SK-N-MC (cell line): Measurements from ENCODE around the gene ANKDD1B.
A peak's percentile ranks its signal among the peaks of the same experiment; 100 is the strongest.

ENCODE experiments used
- DNase-seq: peaks from one replicate; pipeline ENCODE4 v3.0.0-alpha.2; 2011; ENCODE audit warnings: low read depth, low spot score
- H3K27ac ChIP-seq: fragments of 200-600 bp; sonication (generic); 2 replicates; pipeline ENCODE4 v1.5.1; 2016; ENCODE audit warnings: mixed run types
- H3K36me3 ChIP-seq: fragments of 200-600 bp; sonication (generic); 2 replicates; pipeline ENCODE4 v1.6.1; 2017; ENCODE audit warnings: antibody characterized with exemption, low read length, mixed read lengths; ENCODE audit not compliant: insufficient read depth
- H3K4me3 ChIP-seq: fragments of 200-600 bp; sonication (generic); 2 replicates; pipeline ENCODE4 v1.5.1; 2016
- H3K9ac ChIP-seq: fragments of 200-600 bp; sonication (generic); 2 replicates; pipeline ENCODE4 v1.8.0; 2017; ENCODE audit warnings: mixed run types, mixed read lengths; ENCODE audit not compliant: insufficient read length
- H3K9me3 ChIP-seq: fragments of 200-600 bp; sonication (generic); 2 replicates; pipeline ENCODE4 v1.6.1; 2017; ENCODE audit warnings: low read depth, mild to moderate bottlenecking, antibody characterized with exemption, low read length, moderate library complexity, mixed read lengths
- EZH2 ChIP-seq: fragments of 200-600 bp; sonication (generic); IDR thresholded peaks from one replicate; pipeline ENCODE4 v1.6.1; 2017; ENCODE audit warnings: antibody characterized with exemption
- FOXP2 ChIP-seq: optimal IDR thresholded peaks from 2 replicates; pipeline ENCODE3; 2011; ENCODE audit warnings: mild to moderate bottlenecking, moderate library complexity; ENCODE audit not compliant: insufficient read depth; ENCODE audit errors: extremely low read length, control extremely low read depth
- POLR2AphosphoS5 ChIP-seq: IDR thresholded peaks from 2 replicates; pipeline ENCODE4 v1.6.1; 2012; ENCODE audit warnings: mild to moderate bottlenecking, low read depth, low read length, borderline replicate concordance

Gene ANKDD1B

GRCh38 chr5:75663579-75664284 lies 52.5 kb downstream of the ANKDD1B start:
- Histone ChIP-seq H3K9me3 (no peaks in the 10 kb centered on the region), H3K4me3 (peak overlapping the region; percentile 56), H3K36me3 (no peaks in the 10 kb centered on the region), H3K27ac (peak overlapping the region; percentile 75; the same call in 1 of the 2 replicates), H3K9ac (no peak overlapping the region)
- TF ChIP-seq EZH2 (no peak), FOXP2 (no peak), POLR2AphosphoS5 (no peak; the same call in 1 of the 2 replicates)
- no peak for DNase-seq

DNA sequence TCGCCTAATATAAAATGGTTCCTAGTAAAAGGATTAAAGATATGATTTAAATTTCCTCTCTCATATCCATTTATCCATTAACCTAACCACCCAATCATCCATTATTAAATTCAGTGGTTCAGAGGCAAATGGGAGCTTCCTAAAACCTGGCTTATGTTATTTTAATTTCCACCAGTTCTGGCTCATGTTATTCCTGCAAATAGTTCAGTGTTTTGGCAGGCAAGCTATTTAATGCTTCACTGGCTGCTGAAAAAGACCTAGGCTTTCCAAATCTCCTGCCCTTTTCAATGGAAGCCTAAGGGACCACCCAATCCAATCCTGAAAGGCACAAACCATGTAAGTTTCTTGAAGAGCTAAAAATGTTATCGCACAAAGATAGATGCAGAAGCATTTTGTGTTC lies 53.7 kb downstream of the ANKDD1B start:
- no peak for DNase-seq
- Histone ChIP-seq H3K9me3 (no peaks in the 10 kb centered on the region), H3K27ac (no peak overlapping the region), H3K9ac (no peak overlapping the region), H3K36me3 (no peaks in the 10 kb centered on the region), H3K4me3 (no peak overlapping the region)
- TF ChIP-seq FOXP2 (no peak), POLR2AphosphoS5 (no peak), EZH2 (no peak)

- Histone ChIP-seq H3K9me3 (no peaks in the 10 kb centered on the region), H3K9ac (no peak overlapping the region), H3K27ac (no peak overlapping the region), H3K36me3 (no peaks in the 10 kb centered on the region), H3K4me3 (no peak overlapping the region)
- no peak for DNase-seq
- TF ChIP-seq FOXP2, result no peak
- no peak for TF ChIP-seq EZH2
- TF ChIP-seq POLR2AphosphoS5, result no peak
Observed at GRCh38 chr5:75666801-75667200, 55.5 kb downstream of the ANKDD1B start.

DNA sequence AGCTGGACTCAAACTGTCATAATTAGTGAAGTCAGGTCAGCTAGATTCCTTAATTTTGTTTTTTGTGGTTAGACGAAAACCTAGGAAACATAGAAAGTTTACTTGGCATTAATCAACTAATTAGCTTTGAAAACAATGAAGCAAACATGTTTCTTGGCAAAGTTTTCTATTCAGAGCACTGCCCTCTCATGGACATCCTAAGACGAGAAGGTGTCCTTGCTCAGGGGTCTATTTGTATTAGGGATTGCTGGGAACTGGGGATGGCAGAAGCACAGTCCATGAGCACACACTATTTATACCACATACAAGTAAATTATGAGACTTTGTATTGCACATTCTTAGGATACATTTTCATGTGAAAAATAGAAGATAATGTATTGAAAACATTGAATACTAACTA lies 56.3 kb downstream of the ANKDD1B start:
- DNase-seq, result no peak
- Histone ChIP-seq H3K4me3 (no peak overlapping the region), H3K9ac (no peak overlapping the region), H3K36me3 (peaks cover 3% of the 10 kb centered on the region), H3K9me3 (no peaks in the 10 kb centered on the region), H3K27ac (no peak overlapping the region)
- no peak for TF ChIP-seq EZH2
- no peak for TF ChIP-seq FOXP2
- TF ChIP-seq POLR2AphosphoS5, result no peak

DNA sequence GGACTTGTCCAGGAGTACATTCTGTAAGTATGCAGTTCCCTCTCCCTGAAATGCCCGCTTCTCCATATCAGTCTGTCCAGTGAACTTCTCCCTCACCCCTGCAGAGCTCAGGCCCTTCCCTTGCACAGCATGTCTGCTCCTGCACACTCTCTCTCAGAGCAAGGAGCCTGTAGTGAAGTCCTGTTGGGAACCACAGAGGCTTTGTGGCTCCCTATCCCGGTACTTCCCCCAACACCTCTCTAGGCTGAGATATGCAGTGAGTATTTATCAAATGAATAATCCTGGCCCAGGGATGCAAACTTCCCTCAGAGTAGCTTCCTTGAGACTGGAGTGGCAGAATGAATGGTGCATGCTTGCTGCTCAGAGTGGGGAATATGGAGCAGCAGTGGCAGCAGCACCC lies 57.2 kb downstream of the ANKDD1B start:
- Histone ChIP-seq H3K27ac (no peak overlapping the region), H3K36me3 (peaks cover 7% of the 10 kb centered on the region), H3K4me3 (no peak overlapping the region), H3K9me3 (no peaks in the 10 kb centered on the region), H3K9ac (no peak overlapping the region)
- DNase-seq, result no peak
- no peak for TF ChIP-seq POLR2AphosphoS5
- no peak for TF ChIP-seq EZH2
- no peak for TF ChIP-seq FOXP2

DNA sequence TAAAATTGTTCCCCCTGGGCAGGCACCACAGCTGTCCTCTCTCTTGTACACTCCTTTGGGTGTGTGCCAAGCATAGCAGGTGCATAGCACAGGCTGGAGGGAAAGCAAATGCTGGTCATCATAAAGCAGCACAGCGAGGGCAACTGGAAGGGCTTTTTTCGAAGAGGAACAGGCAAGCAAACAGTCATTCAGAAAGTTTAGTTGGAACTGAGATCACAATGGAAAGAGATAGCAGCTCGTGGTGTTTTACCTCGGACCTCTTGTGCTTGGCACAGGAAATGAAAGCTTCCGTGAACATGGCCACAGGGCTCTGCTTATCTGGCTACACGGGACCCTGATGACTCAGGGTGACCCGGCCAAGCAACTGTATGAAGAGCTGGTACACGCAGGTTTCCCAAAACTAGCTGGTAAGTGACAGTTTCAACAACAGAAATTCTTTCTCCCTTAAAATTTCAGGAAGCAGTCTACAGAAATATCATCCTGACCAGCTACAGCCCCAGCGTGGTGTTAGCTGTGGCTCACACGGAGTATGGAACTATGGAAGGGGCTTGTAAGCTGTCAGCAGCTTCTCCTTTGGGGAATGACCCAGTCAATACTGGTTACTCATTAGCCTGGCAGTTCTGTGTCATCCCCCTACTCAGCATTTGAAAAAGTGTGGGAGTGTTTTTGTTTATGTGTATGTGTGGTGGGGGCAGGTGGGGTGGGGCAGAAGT lies 57.9 kb downstream of the ANKDD1B start:
- Histone ChIP-seq H3K9ac (no peak overlapping the region), H3K36me3 (peaks cover 8% of the 10 kb centered on the region), H3K4me3 (no peak overlapping the region), H3K9me3 (no peaks in the 10 kb centered on the region), H3K27ac (no peak overlapping the region)
- DNase-seq, result no peak
- TF ChIP-seq FOXP2 (no peak), EZH2 (no peak), POLR2AphosphoS5 (no peak)

- no peak for TF ChIP-seq EZH2
- no peak for TF ChIP-seq FOXP2
- no peak for TF ChIP-seq POLR2AphosphoS5
- Histone ChIP-seq H3K4me3 (no peak overlapping the region), H3K9me3 (no peaks in the 10 kb centered on the region), H3K27ac (no peak overlapping the region), H3K9ac (no peak overlapping the region), H3K36me3 (peaks cover 18% of the 10 kb centered on the region)
- no peak for DNase-seq
Observed at GRCh38 chr5:75670577-75670976, 59.3 kb downstream of the ANKDD1B start.

GRCh38 chr5:75671506-75671905 lies 60.3 kb downstream of the ANKDD1B start:
- Histone ChIP-seq H3K4me3 (no peak overlapping the region), H3K9me3 (no peaks in the 10 kb centered on the region), H3K36me3 (peaks cover 18% of the 10 kb centered on the region), H3K27ac (no peak overlapping the region), H3K9ac (no peak overlapping the region)
- DNase-seq, result no peak
- TF ChIP-seq EZH2 (no peak), FOXP2 (no peak), POLR2AphosphoS5 (no peak)

DNA sequence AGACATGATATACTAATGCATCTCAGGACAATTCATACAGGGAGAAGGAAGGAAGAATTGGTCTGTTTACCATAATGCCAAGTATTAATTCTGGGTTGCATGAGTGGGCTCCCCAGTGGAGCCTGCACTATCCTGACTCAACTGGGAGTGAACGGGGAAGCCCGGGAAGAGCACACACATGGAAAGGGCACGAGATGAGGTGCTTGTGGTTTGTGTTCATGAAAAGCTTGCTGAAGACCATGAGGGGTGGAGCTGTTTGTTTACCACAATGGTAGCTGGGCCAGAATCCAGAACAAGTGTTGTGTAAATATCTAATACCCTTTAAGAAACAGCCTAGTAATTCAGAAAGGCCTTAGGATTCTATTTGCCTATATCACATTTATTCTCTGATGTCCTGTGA lies 61.4 kb downstream of the ANKDD1B start:
- no peak overlapping the region for H3K4me3 ChIP-seq
- DNase-seq, result no peak
- H3K9me3 ChIP-seq, result no peaks in the 10 kb centered on the region
- peaks cover 22% of the 10 kb centered on the region for H3K36me3 ChIP-seq
- TF ChIP-seq EZH2 (no peak), POLR2AphosphoS5 (no peak), FOXP2 (no peak)
- H3K27ac ChIP-seq, result no peak overlapping the region
- no peak overlapping the region for H3K9ac ChIP-seq
